DND-41 (cell line): ENCODE results near the gene GIPC2.

Experiments
- ATAC-seq: fragments of 200-7000 bp; cut with Tn5 transposase; 3 replicates; pipeline ENCODE4 v1.9.1; 2021; ENCODE audit warnings: low read depth; ENCODE audit not compliant: insufficient read depth
- DNase-seq: peaks from one replicate; pipeline ENCODE4 v3.0.0-alpha.2; 2020
- H2AFZ ChIP-seq: 2 replicates; pipeline ENCODE4 v1.6.0; 2012; ENCODE audit warnings: low read depth, low read length
- H3K27ac ChIP-seq: 2 replicates; pipeline ENCODE4 v1.5.1; 2012; ENCODE audit warnings: low read length, inconsistent platforms
- H3K27me3 ChIP-seq: fragments of 200-600 bp; sonication (generic); 2 replicates; pipeline ENCODE4 v1.6.0; 2012; ENCODE audit warnings: low read length, mild to moderate bottlenecking, inconsistent platforms; ENCODE audit not compliant: insufficient read depth, poor library complexity
- H3K36me3 ChIP-seq: 2 replicates; pipeline ENCODE4 v1.5.1; 2012; ENCODE audit warnings: low read length, inconsistent platforms; ENCODE audit not compliant: insufficient read depth
- H3K4me1 ChIP-seq: 2 replicates; pipeline ENCODE4 v1.5.1; 2012; ENCODE audit warnings: mild to moderate bottlenecking, low read length; ENCODE audit not compliant: insufficient read depth
- H3K4me2 ChIP-seq: 2 replicates; pipeline ENCODE4 v1.6.0; 2012; ENCODE audit warnings: mild to moderate bottlenecking, moderate library complexity, low read length, inconsistent platforms; ENCODE audit not compliant: insufficient read depth
- H3K4me3 ChIP-seq, 2 experiments: fragments of 200-600 bp in 1 of 2; shearing (Covaris generic) in 1 of 2; 2 replicates each; pipeline ENCODE4 v1.5.1; 2012 to 2016; ENCODE audit warnings: inconsistent platforms in 2 of 2, low read length in 2 of 2, mild to moderate bottlenecking in 2 of 2, low read depth in 1 of 2, moderate library complexity in 1 of 2
- H3K79me2 ChIP-seq: 2 replicates; pipeline ENCODE4 v1.6.0; 2012; ENCODE audit warnings: low read length, inconsistent platforms; ENCODE audit not compliant: insufficient read depth
- H3K9ac ChIP-seq: 2 replicates; pipeline ENCODE4 v1.6.0; 2012; ENCODE audit warnings: low read depth, mild to moderate bottlenecking, inconsistent platforms, low read length, moderate library complexity
- H3K9me3 ChIP-seq: 2 replicates; pipeline ENCODE4 v1.5.1; 2012; ENCODE audit warnings: low read length, moderate library complexity, mild to moderate bottlenecking, inconsistent platforms; ENCODE audit not compliant: insufficient read depth, severe bottlenecking
- H4K20me1 ChIP-seq: 2 replicates; pipeline ENCODE4 v1.6.0; 2012; ENCODE audit warnings: low read length; ENCODE audit not compliant: insufficient read depth
- CTCF ChIP-seq: IDR thresholded peaks from 2 replicates; pipeline ENCODE4 v1.5.1; 2012; ENCODE audit warnings: borderline replicate concordance, low read length, moderate library complexity, mild to moderate bottlenecking; ENCODE audit not compliant: poor library complexity, severe bottlenecking; ENCODE audit errors: extremely low read depth
- EZH2 ChIP-seq: IDR thresholded peaks from 3 replicates; pipeline ENCODE4 v1.6.1; 2012; ENCODE audit warnings: borderline replicate concordance, low read depth, mild to moderate bottlenecking, moderate library complexity, low read length, inconsistent platforms; ENCODE audit not compliant: severe bottlenecking

GIPC2 gene

GRCh38 chr1:78049396-78049795 is 3.6 kb downstream of the GIPC2 start:
- Histone ChIP-seq H2AFZ (no peak overlapping the region), H3K4me1 (no peaks in the 10 kb centered on the region), H3K36me3 (no peaks in the 10 kb centered on the region), H3K4me2 (no peak overlapping the region), H4K20me1 (no peaks in the 10 kb centered on the region), H3K27me3 (no peaks in the 10 kb centered on the region), H3K9ac (no peak overlapping the region), H3K9me3 (no peaks in the 10 kb centered on the region), H3K27ac (no peak overlapping the region), H3K79me2 (no peaks in the 10 kb centered on the region), H3K4me3 (no peak overlapping the region)
- DNase-seq (no peak), ATAC-seq (no peak)
- TF ChIP-seq CTCF (no peak), EZH2 (no peak)

- Histone ChIP-seq H3K79me2 (no peaks in the 10 kb centered on the region), H2AFZ (no peak overlapping the region), H3K9ac (no peak overlapping the region), H3K4me1 (no peaks in the 10 kb centered on the region), H3K4me2 (no peak overlapping the region), H4K20me1 (no peaks in the 10 kb centered on the region), H3K36me3 (no peaks in the 10 kb centered on the region), H3K27ac (no peak overlapping the region), H3K27me3 (no peaks in the 10 kb centered on the region), H3K9me3 (no peaks in the 10 kb centered on the region), H3K4me3 (no peak overlapping the region)
- no peak for DNase-seq
- no peak for TF ChIP-seq CTCF
- no peak for TF ChIP-seq EZH2
- no peak for ATAC-seq
Observed at GRCh38 chr1:78051005-78051404, 5.2 kb downstream of the GIPC2 start.

GRCh38 chr1:78052685-78053405 is 7.1 kb downstream of the GIPC2 start:
- Histone ChIP-seq H3K4me3 (no peak overlapping the region), H3K9me3 (no peaks in the 10 kb centered on the region), H4K20me1 (no peaks in the 10 kb centered on the region), H3K9ac (no peak overlapping the region), H3K27me3 (no peaks in the 10 kb centered on the region), H3K4me1 (no peaks in the 10 kb centered on the region), H3K79me2 (no peaks in the 10 kb centered on the region), H3K4me2 (no peak overlapping the region), H2AFZ (no peak overlapping the region), H3K27ac (no peak overlapping the region), H3K36me3 (no peaks in the 10 kb centered on the region)
- ATAC-seq: no peak
- DNase-seq: no peak
- no peak for TF ChIP-seq CTCF
- TF ChIP-seq EZH2: no peak

GRCh38 chr1:78053498-78053897 is 7.7 kb downstream of the GIPC2 start:
- Histone ChIP-seq H2AFZ (no peak overlapping the region), H3K4me2 (no peak overlapping the region), H3K79me2 (no peaks in the 10 kb centered on the region), H3K4me3 (no peak overlapping the region), H3K9ac (no peak overlapping the region), H3K4me1 (no peaks in the 10 kb centered on the region), H3K27me3 (no peaks in the 10 kb centered on the region), H3K9me3 (no peaks in the 10 kb centered on the region), H3K27ac (no peak overlapping the region), H3K36me3 (no peaks in the 10 kb centered on the region), H4K20me1 (no peaks in the 10 kb centered on the region)
- ATAC-seq (no peak), DNase-seq (no peak)
- no peak for TF ChIP-seq EZH2
- no peak for TF ChIP-seq CTCF
